BE2C (cell line): ENCODE results near the gene NCF2.

Experiments used
- DNase-seq: peaks from one replicate; pipeline ENCODE4 v3.0.0-alpha.2; 2020
- H3K27me3 ChIP-seq: fragments of 250-450 bp; sonication (Bioruptor Pico); 2 replicates; pipeline ENCODE4 v1.5.1; 2020; ENCODE audit warnings: mild to moderate bottlenecking
- H3K36me3 ChIP-seq: fragments of 250-450 bp; sonication (Bioruptor Pico); 2 replicates; pipeline ENCODE4 v1.5.1; 2020; ENCODE audit warnings: mild to moderate bottlenecking
- H3K4me1 ChIP-seq: fragments of 250-450 bp; sonication (Bioruptor Pico); 2 replicates; pipeline ENCODE4 v1.5.1; 2020
- H3K4me3 ChIP-seq: 2 replicates; pipeline ENCODE4 v1.5.1; 2011; ENCODE audit warnings: low read depth, low read length
- H3K9me3 ChIP-seq: fragments of 250-450 bp; sonication (Bioruptor Pico); 2 replicates; pipeline ENCODE4 v1.5.1; 2020
- CTCF ChIP-seq: IDR thresholded peaks from 2 replicates; pipeline ENCODE4 v1.5.1; 2012; ENCODE audit warnings: mild to moderate bottlenecking, low read depth, low read length

Gene NCF2

GRCh38 chr1:183550915-183551314, 39.3 kb downstream of the NCF2 start:
- peaks cover 8% of the 10 kb centered on the region for H3K4me1 ChIP-seq
- no peak overlapping the region for H3K4me3 ChIP-seq
- H3K27me3 ChIP-seq, result no peaks in the 10 kb centered on the region
- peaks cover 74% of the 10 kb centered on the region for H3K36me3 ChIP-seq
- no peak for TF ChIP-seq CTCF
- peak; percentile 49 for DNase-seq
- no peaks in the 10 kb centered on the region for H3K9me3 ChIP-seq

- Histone ChIP-seq H3K4me1 (peaks cover 8% of the 10 kb centered on the region), H3K27me3 (no peaks in the 10 kb centered on the region), H3K36me3 (peaks cover 91% of the 10 kb centered on the region), H3K4me3 (no peak overlapping the region), H3K9me3 (no peaks in the 10 kb centered on the region)
- DNase-seq, result no peak
- TF ChIP-seq CTCF, result no peak
Measured at GRCh38 chr1:183548116-183548515, 42.1 kb downstream of the NCF2 start.

GRCh38 chr1:183546427-183546826, 43.8 kb downstream of the NCF2 start:
- no peak for DNase-seq
- Histone ChIP-seq H3K4me3 (no peak overlapping the region), H3K36me3 (peaks cover 86% of the 10 kb centered on the region), H3K9me3 (no peaks in the 10 kb centered on the region), H3K27me3 (no peaks in the 10 kb centered on the region), H3K4me1 (peaks cover 8% of the 10 kb centered on the region)
- no peak for TF ChIP-seq CTCF

- Histone ChIP-seq H3K27me3 (no peaks in the 10 kb centered on the region), H3K9me3 (no peaks in the 10 kb centered on the region), H3K4me3 (no peak overlapping the region), H3K4me1 (no peaks in the 10 kb centered on the region; the same call in 1 of the 2 replicates), H3K36me3 (peaks cover 80% of the 10 kb centered on the region)
- TF ChIP-seq CTCF, result no peak
- no peak for DNase-seq
Measured at GRCh38 chr1:183544598-183545297, 45.5 kb downstream of the NCF2 start.

- Histone ChIP-seq H3K36me3 (peaks cover 76% of the 10 kb centered on the region), H3K4me1 (no peaks in the 10 kb centered on the region; the same call in 1 of the 2 replicates), H3K27me3 (no peaks in the 10 kb centered on the region), H3K9me3 (no peaks in the 10 kb centered on the region), H3K4me3 (no peak overlapping the region)
- peak; percentile 89 for TF ChIP-seq CTCF
- peak; percentile 35 for DNase-seq
Measured at GRCh38 chr1:183543619-183544204, 46.5 kb downstream of the NCF2 start.

GRCh38 chr1:183537405-183537804, 52.9 kb downstream of the NCF2 start:
- DNase-seq, result no peak
- TF ChIP-seq CTCF, result no peak
- Histone ChIP-seq H3K4me1 (no peaks in the 10 kb centered on the region), H3K36me3 (peaks cover 71% of the 10 kb centered on the region), H3K9me3 (no peaks in the 10 kb centered on the region), H3K27me3 (no peaks in the 10 kb centered on the region), H3K4me3 (no peak overlapping the region)
